Upper lobe of right lung (tissue), 1 donor: ENCODE data around the gene CHD2. TPM values are rescaled to one million over a fixed set of nuclear protein-coding genes. Genes with fewer than 3 reads are reported as not detected.
"Not testable (repeated sequence)": the region's sequence is repeated elsewhere in the genome, so short reads cannot be mapped to it uniquely, and the experiment has no call there.

ENCODE experiments used
- ATAC-seq: fragments of 200-7000 bp; cut with Tn5 transposase; one replicate; pipeline ENCODE4 v1.9.1; 2020; ENCODE audit warnings: mild to moderate bottlenecking, moderate library complexity
- DNase-seq: peaks from one replicate; pipeline ENCODE4 v3.0.0-alpha.2; 2020
- H3K27ac ChIP-seq: fragments of 200-600 bp; one replicate; pipeline ENCODE4 v1.8.0; 2022
- H3K27me3 ChIP-seq: fragments of 200-600 bp; one replicate; pipeline ENCODE4 v1.8.0; 2022; ENCODE audit warnings: mild to moderate bottlenecking
- H3K36me3 ChIP-seq: fragments of 200-600 bp; one replicate; pipeline ENCODE4 v1.8.0; 2022
- H3K4me1 ChIP-seq: fragments of 200-600 bp; one replicate; pipeline ENCODE4 v1.8.0; 2022
- H3K4me3 ChIP-seq: fragments of 200-600 bp; one replicate; pipeline ENCODE4 v1.8.0; 2022; ENCODE audit warnings: mild to moderate bottlenecking
- H3K9me3 ChIP-seq: fragments of 200-600 bp; one replicate; pipeline ENCODE4 v1.8.0; 2022
- CTCF ChIP-seq: fragments of 200-600 bp; IDR thresholded peaks from one replicate; pipeline ENCODE4 v1.8.0; 2022; ENCODE audit warnings: antibody characterized with exemption
- intact Hi-C: fragments of 100-400 bp; cut with DNase I; formaldehyde crosslinking; loops from one replicate; pipeline ENCODE4 v1.11.0; 2022
- total RNA-seq: library from RNA; stranded (reverse); fragmentation: NEBNext Ultra II Directional; extraction: Animal tissue kit (Norgen Biotek cat#: 25700); gene quantifications from one replicate; pipeline ENCODE4 v1.2.1, GENCODE V29; 2021
- donor health status: DM: no; HTN: yes; CAD: no; lungs with severe emphysema.

CHD2 gene
- total RNA-seq, 1 donor from 2014 or later, result 161 TPM

DNA sequence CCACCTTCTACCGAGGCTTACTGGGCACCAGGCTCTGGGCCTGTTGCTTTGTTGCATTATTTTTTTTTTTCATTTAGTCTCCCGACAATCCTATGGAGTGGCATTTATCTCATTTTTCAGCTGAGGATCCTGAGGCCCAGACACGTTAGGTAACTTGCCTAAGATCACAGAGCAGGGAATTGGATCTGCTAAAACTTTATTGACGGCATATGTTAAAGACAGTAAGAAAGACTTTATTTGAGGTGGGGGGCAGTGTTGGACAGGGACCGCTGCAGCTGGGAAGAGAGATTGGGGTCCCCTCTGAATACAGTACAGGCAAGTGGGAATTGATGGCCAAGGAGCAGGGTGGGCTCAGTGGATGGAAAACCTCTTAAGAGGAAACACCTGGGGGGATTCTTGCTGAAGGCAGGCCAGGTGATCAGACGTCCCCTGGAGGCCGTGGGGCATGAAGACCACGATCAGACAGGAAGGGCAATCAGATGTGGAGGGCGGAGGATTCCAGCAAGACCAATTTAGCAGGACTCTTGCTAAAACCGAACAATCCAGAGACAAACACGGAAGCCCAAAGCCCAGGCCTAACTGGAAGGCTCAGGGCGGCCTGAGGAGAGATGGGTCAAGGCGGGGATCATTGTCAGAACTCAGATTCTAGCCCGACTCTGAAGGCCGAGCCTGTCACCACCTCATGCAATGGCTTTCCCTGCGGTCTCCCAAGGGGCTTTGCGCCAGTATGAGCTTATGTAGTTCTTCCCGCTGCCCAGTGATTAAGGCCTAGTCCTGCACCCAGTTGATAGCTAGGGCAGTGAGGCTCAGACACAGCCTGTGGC is 135.2 kb downstream of the CHD2 start:
- H3K9me3 ChIP-seq, result no peaks in the 10 kb centered on the region
- no peak for DNase-seq
- intact Hi-C loops, result no loop called here
- no peaks in the 10 kb centered on the region for H3K27me3 ChIP-seq
- H3K4me3 ChIP-seq, result no peak overlapping the region
- H3K27ac ChIP-seq, result no peak overlapping the region
- ATAC-seq, result no peak
- H3K36me3 ChIP-seq, result no peaks in the 10 kb centered on the region
- peaks cover 3% of the 10 kb centered on the region for H3K4me1 ChIP-seq
- TF ChIP-seq CTCF, result no peak

DNA sequence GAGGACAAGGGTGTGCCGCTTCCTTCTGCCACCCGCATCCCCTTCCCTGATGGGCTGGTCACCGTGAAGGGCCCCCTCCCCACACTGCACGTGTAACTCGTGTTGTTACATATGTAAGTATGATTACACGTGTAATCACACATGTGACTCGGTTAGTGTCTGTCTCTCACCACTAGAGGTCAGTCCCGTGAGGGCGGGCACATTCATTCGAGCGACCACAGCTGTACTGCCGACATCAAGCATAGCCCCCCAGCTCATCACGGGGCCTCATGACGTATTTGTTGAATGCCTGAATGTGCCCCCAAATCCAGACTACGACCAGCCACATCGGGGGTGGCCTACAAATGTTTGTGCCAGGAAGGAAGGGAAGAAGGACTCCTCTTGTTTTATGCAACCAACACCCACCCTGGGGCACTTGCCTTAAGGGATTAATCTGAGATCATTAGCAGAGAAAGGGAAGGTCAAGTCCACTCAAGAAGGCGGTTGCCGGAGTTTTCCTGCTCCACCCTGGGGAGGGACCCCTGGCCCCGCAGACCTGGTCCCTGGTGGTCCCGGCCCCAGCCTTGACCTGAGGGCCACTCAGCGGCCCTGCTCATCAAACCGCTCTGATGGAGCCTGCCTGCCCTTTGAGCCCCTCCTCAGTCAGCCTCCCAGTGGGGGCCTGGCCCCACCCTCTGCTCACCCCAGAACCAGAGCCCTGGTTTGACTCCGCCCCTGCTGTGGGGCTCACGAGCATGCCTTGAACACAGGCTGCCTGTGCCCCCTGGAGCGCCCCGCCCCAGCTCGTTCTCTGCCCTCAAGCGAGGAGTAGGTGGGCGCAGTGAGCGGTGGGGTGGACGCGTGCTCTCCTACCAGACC is 136.1 kb downstream of the CHD2 start:
- no peaks in the 10 kb centered on the region for H3K4me1 ChIP-seq
- intact Hi-C loops, result no loop called here
- no peaks in the 10 kb centered on the region for H3K27me3 ChIP-seq
- H3K27ac ChIP-seq, result no peak overlapping the region
- no peaks in the 10 kb centered on the region for H3K9me3 ChIP-seq
- ATAC-seq (peak; percentile 68), DNase-seq (peak; percentile 62)
- no peak overlapping the region for H3K4me3 ChIP-seq
- TF ChIP-seq CTCF, result peak; percentile 65
- no peaks in the 10 kb centered on the region for H3K36me3 ChIP-seq

DNA sequence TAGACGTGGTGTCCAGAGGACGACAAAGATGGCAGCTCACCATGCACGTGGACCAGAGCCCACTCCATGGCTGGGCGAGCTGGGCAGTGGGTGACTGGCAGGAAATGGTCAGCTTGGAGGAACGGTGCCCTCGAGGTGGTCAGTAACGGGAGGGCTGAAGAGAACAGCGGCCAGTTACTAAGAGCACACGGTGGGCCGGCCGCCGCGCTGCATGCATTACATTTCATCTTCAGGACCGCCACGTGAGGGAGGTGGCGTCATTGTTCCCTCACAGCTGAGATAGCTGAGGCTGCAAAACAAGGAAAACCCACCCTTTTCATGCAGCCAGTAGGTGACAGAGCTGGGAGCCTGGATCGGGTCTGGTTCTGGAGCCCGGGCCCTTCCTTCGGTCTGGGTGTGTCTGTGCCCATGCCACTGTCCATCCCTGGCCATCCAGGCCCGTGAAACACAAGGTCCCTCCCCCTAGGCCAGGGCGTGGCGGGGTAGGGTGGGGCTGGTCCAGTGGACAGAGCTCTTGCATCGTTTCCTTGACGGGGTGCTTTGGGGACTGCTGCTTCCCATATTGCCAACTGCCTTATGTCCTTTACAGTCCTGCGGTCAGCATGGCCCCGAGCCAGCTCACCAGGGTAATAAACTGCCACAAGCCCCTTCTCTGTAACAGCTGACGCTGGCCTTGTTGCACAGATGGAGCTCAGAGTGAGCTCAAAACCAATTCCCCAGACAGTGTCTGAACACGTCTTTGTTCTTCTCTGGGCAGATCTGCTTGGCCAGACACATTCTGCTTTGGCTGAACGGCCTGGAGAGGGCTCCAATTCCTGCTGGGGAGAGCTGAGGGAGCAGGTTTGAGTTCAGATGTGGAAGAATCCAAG is 137.1 kb downstream of the CHD2 start:
- no peaks in the 10 kb centered on the region for H3K9me3 ChIP-seq
- no peaks in the 10 kb centered on the region for H3K27me3 ChIP-seq
- no peak overlapping the region for H3K4me3 ChIP-seq
- no peak overlapping the region for H3K27ac ChIP-seq
- DNase-seq (peak; percentile 75), ATAC-seq (peak; percentile 66)
- H3K36me3 ChIP-seq, result no peaks in the 10 kb centered on the region
- no peaks in the 10 kb centered on the region for H3K4me1 ChIP-seq
- intact Hi-C loops, result no loop called here
- no peak for TF ChIP-seq CTCF

DNA sequence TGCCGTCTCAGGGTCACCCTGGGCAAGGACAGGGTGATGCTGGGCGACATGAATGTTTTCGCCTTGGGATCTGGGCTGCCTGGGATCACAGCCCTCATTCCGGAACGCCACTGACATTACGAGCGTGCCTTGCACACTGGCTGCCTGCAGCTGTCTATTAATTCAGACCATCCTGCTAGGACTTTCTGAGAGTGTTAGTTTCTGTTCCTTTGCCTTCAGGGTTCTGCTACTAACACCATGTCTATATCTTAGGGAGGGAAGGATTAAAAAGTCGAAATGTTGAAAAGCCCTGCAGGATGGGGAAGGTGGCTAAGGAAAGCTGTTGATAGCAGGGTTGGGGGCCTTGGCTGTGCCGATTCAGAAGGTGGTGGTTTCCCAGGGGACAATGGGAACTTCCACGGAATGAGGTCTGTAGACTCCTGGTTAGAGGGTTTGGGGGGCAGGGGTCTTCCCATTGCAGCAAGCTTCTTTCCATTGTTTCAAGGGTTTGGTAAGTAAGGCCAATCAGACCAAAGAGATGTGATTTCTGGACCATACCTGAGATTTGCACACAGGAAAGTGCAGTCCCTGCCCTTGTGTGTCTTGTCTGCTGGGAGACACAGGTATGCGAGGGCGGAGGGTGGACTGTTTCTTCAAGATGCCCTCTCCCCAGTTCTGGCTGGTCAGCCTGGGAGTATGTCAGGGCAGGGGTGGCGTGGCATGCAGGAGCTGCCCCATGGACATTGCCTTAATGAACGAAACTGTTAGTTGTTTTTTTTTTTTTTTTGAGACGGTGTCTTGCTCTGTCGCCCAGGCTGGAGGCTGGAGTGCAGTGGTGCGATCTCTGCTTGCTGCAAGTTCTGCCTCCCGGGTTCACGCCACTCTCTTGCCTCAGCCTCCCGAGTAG is 137.9 kb downstream of the CHD2 start:
- no peaks in the 10 kb centered on the region for H3K27me3 ChIP-seq
- H3K9me3 ChIP-seq, result no peaks in the 10 kb centered on the region
- ATAC-seq (no peak), DNase-seq (peak; percentile 42)
- H3K4me1 ChIP-seq, result no peaks in the 10 kb centered on the region
- no peaks in the 10 kb centered on the region for H3K36me3 ChIP-seq
- TF ChIP-seq CTCF, result no peak
- no peak overlapping the region for H3K27ac ChIP-seq
- intact Hi-C loops, result no loop called here
- H3K4me3 ChIP-seq, result no peak overlapping the region

- intact Hi-C loops, H3K36me3 ChIP-seq, ATAC-seq, H3K27ac ChIP-seq, H3K9me3 ChIP-seq, H3K4me3 ChIP-seq, H3K4me1 ChIP-seq, H3K27me3 ChIP-seq: not testable (repeated sequence)
- DNase-seq, result peak; percentile 57
Observed at GRCh38 chr15:93039562-93040287, 139.6 kb downstream of the CHD2 start.
